Measurements from ENCODE around the gene EFCAB6. TPM values are rescaled to one million over a fixed set of nuclear protein-coding genes. Genes with fewer than 3 reads are reported as not detected.

The EFCAB6 gene
- polyA plus RNA-seq, 3 donors from 2014 or later = 0.04 to 0.18 TPM; not detected in 1

DNA sequence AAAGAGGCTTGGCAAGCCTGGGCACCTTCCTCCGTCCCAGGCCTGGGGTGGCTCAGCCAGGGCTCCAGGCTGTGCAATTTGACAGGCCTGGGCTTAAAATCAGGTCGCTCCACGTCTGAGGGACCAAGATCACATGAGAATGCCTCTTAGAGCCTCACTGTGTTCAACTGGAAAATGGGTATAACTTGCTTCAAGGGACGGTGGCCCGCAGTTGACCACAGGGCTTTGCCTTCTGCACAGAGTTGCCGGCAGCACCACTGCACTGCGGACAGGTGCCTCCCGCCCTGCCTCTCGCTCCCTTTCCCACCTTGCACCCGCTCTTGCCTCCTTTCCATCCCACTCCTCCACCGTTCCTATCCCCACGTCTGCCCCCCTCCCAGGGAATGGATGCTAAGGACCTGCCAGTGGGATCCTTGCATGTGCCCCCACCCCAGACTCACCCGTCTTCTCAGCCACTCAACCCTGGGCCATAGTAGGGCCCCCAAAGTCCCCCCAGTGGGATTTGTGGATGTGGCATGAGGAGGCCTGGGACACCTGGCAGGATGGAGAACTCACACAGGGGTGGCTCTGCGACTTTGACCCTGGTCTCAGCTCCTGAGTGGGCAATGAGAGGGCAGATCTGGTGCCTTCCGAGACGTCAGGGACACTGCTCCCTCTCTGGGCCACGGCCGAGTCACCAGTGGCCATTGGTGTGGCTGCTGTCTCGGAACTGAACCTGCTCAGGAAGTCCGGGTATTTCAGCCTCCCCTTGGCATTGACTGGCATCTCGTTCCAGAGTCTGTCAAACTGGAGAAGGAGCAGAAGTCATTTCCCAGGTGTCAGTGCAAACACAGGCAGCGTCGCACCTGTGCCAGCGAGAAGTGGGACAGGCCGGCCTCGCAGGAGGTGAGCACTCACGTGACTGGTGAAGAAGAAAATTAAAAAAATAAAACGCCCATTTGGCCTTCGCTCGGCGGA is 272.3 kb downstream of the EFCAB6 start:
- Mint-ChIP-seq H3K4me1 (no peaks in the 10 kb centered on the region), H3K9me3 (no peaks in the 10 kb centered on the region), H3K4me3 (no peak overlapping the region), H3K27ac (no peak overlapping the region), H3K36me3 (no peaks in the 10 kb centered on the region), H3K27me3 (ENCODE audit: low read depth in 3 of 3) (peaks cover 0 to 5% (median 4%) of the 10 kb centered on the region in 3 donors)
- DNase-seq = no peak

DNA sequence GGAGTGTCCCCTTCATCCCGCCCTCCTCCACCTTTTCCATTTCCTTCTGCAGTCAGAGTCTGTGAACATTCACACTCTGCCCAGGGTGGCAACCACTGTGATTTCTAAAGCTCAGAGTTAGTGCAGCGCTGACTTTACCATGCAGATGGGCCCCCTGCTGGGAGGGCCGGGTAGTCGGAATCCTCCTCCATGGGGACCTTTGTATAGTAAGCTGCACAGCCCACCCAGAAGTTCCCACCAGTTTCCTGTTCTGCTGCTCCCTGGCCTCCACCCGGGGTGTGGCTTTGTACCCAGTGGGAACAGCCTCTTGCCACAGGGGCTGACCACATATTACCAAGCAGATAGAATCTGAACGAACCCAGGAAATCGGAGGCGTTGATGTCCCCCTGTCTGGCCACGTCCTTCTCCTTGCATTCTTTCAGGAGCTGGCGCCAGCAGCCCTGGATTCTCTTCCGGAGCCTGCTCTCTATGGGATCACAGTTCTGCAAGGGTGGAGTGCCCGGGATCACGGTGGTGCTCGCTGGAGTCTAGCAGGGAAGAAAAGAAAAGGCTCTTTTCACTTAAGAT is 275.0 kb downstream of the EFCAB6 start:
- no peaks in the 10 kb centered on the region for H3K9me3 Mint-ChIP-seq
- no peaks in the 10 kb centered on the region for H3K36me3 Mint-ChIP-seq
- H3K27me3 Mint-ChIP-seq (ENCODE audit: low read depth in 3 of 3) = peaks cover 0 to 5% (median 3%) of the 10 kb centered on the region in 3 donors
- no peaks in the 10 kb centered on the region for H3K4me1 Mint-ChIP-seq
- H3K27ac Mint-ChIP-seq = no peak overlapping the region
- no peak for DNase-seq
- no peak overlapping the region for H3K4me3 Mint-ChIP-seq

DNA sequence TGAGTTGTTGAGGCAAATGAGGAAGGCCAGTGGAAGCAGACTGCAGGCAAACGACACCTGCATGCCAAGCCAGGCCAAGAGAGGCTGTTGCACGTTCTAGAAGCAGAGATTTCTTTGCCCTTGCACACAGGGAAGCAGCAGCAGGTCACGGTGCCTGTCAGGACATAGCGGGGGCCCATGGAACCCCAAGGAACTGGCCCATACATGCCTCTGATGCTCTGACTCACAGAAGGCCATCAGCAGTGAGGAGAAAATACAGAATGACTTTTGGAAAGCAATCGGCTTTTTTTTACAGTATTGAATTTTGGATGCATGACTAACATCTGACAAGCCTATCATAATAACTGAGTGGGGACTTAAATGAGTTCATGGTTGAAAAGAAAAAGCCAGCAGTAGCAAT is 276.4 kb downstream of the EFCAB6 start:
- H3K9me3 Mint-ChIP-seq = no peaks in the 10 kb centered on the region

DNA sequence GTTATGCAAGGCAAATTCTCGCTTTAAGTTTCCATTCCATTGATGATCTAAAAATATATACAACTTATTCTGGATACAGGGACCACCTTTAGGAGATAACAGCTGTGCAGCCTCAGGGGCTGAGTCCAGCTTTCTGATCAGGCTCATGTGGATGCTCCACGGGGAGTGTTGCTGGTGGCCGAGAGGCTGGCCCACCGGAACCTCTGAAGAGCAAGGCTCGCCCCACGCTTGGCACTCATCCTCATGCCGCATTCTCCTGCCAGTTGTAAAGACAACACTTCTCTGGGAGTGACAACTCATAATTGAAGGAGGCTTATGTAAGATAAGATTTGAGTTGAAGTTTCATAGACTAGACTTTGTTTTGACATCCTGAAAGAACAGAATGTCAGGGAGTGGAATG is 276.8 kb downstream of the EFCAB6 start:
- Mint-ChIP-seq H3K4me3 (no peak overlapping the region), H3K9me3 (no peaks in the 10 kb centered on the region), H3K27me3 (ENCODE audit: low read depth in 3 of 3) (peaks cover 0 to 4% (median 3%) of the 10 kb centered on the region in 3 donors), H3K27ac (no peak overlapping the region), H3K4me1 (no peaks in the 10 kb centered on the region), H3K36me3 (no peaks in the 10 kb centered on the region)
- DNase-seq = no peak

More for the DNA sequence above, 276.4 kb downstream of the EFCAB6 start:
- no peaks in the 10 kb centered on the region for H3K36me3 Mint-ChIP-seq
- H3K27me3 Mint-ChIP-seq (ENCODE audit: low read depth in 3 of 3) = peaks cover 0 to 5% (median 3%) of the 10 kb centered on the region in 3 donors
- no peak overlapping the region for H3K27ac Mint-ChIP-seq
- DNase-seq = no peak
- H3K4me1 Mint-ChIP-seq = no peaks in the 10 kb centered on the region
- H3K4me3 Mint-ChIP-seq = no peak overlapping the region

DNA sequence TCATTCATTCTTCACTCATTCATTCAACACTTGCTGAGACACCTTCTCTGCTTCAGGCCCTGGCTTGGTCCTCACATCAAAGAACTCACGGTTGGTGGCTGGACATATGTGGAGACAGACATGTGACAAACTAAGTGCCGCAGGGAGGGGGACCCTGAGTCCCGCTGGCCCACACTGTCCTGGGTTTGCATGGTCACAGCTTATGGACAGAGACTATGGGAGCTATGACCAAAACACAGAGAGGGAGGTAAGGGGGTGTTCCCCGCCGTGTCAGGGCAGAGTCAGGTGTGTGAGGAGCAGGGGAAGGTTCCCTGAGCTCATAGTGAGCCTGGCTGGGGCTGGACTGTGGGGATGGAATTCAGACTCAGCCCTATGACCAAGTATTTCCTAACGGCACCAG is 277.2 kb downstream of the EFCAB6 start:
- DNase-seq = no peak
- Mint-ChIP-seq H3K4me1 (no peaks in the 10 kb centered on the region), H3K27me3 (ENCODE audit: low read depth in 3 of 3) (peaks cover 0 to 3% (median 2%) of the 10 kb centered on the region in 3 donors), H3K36me3 (no peaks in the 10 kb centered on the region), H3K27ac (no peak overlapping the region), H3K9me3 (no peaks in the 10 kb centered on the region), H3K4me3 (no peak overlapping the region)

DNA sequence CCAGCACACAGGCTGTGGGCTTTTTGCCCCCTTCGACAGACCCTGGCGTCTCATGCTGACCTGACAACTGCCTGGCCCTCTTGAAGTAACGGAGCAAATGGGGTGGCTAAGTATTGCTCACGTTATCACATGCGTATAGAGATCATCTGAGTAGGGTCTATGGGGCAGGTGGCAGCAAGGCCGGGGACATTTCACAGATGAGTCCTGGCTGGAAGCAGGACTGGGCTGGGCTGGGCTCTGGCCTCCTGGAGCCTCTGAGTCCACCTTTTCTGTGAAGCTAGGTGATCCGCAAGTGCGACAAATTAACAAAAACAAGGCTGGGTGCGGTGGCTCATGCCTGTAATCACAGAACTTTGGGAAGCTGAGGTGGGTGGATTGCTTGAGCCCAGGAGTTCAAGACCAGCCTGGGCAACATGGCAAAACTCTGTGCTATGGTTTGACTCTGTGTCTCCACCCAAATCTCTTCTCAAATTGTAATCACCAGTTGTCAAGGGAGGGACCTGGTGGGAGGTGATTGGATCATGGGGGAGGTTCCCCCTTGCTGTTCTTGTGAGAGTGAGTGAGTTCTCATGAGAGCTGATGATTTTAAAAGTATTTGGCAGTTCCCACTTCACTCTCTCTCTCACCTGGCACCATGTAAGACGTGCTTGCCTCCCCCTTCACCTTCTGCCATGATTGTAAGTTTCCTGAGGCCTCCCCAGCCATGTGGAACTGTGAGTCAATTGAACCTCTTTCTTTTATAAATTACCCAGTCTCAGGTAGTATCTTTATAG is 278.3 kb downstream of the EFCAB6 start:
- DNase-seq = no peak
- no peaks in the 10 kb centered on the region for H3K36me3 Mint-ChIP-seq
- no peaks in the 10 kb centered on the region for H3K4me1 Mint-ChIP-seq
- no peak overlapping the region for H3K4me3 Mint-ChIP-seq
- H3K27ac Mint-ChIP-seq = no peak overlapping the region
- H3K9me3 Mint-ChIP-seq = no peaks in the 10 kb centered on the region
- peaks cover under 1 to 3% (median 2%) of the 10 kb centered on the region in 3 donors for H3K27me3 Mint-ChIP-seq (ENCODE audit: low read depth in 3 of 3)

DNA sequence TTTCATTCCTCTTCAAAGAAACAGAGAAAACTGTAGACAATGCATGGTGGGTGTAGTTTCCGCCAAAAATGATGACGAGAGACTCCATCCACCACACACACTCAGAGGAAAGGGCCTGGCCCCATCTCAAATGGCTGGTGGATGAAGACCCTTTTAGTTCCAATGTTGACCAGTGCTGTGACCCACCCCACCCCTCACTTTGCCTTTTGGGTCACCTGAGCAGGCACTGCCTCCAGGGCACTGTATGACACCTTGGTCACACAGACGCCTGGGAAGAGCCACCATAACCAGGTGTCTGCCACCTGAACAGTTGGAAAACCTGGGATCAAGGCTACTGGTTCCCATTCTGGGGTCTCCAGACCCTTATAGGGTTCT is 279.0 kb downstream of the EFCAB6 start:
- no peaks in the 10 kb centered on the region for H3K36me3 Mint-ChIP-seq
- H3K4me1 Mint-ChIP-seq = no peaks in the 10 kb centered on the region
- H3K9me3 Mint-ChIP-seq = no peaks in the 10 kb centered on the region
- H3K27me3 Mint-ChIP-seq (ENCODE audit: low read depth in 3 of 3) = peaks cover 0 to 2% (median under 1%) of the 10 kb centered on the region in 3 donors
- H3K27ac Mint-ChIP-seq = no peak overlapping the region
- no peak for DNase-seq
- no peak overlapping the region for H3K4me3 Mint-ChIP-seq

DNA sequence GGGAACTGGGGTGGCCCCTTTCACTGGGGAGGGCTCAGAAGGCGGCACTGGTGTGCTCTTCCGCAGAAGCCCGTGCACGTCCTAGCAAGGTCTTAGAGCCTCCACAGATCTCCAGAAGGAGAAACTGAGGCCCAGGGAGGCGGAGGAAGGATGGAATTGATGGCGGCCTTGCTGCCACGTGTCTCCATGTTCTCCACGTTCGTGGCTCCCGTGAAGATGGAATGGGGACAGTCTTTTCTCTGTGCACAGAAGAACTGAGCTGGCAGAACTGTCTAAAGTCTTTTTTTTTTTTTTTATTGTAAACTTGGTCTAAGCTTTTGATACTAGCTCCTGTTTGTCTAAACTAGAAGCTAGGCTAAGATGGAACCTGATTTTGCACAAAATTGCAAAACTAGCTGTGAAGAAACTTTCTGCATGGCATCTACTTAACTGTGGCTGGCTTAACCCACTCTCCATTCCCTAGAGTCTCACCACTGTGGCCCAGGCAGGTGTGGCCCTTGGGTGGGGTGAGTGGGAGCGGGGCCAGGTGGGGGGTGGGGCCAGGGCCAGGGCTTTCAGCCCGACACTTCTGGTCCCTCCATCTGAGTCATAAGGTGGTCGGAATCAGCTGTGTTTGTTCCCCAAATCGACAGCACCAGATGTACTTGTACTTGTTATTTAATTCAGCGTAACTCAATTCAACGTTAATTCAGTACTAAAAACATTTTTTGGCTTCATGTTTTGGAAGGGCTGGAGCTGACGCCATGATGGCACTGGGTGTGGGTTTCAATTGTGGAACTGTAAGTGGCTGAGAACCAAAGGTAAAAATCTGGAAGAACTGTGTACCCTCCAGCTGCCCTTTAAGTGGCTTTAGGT is 279.6 kb downstream of the EFCAB6 start:
- no peaks in the 10 kb centered on the region for H3K9me3 Mint-ChIP-seq
- no peak overlapping the region for H3K27ac Mint-ChIP-seq
- H3K4me3 Mint-ChIP-seq = no peak overlapping the region
- no peaks in the 10 kb centered on the region for H3K4me1 Mint-ChIP-seq
- DNase-seq = no peak
- H3K27me3 Mint-ChIP-seq (ENCODE audit: low read depth in 3 of 3) = peaks cover 0 to 2% (median 0%) of the 10 kb centered on the region in 3 donors
- no peaks in the 10 kb centered on the region for H3K36me3 Mint-ChIP-seq

DNA sequence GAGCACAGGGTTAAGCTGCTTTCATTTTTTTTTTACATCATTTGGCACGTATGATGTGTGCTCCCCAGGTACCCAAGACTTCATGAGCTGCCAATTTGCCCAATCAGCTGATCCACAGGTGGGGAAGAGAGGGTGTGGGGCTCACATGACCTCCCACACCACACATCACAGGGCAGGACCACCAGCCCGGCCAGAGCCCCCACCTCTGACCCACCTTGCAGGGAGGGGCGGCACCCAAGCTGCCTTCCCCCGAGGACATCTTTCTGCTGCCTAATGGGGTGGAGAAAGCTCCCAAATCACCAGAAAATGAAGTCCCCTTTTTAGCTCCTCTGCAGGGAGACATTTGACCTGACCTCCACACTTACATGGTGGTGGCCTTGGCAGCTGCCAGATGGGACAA is 280.5 kb downstream of the EFCAB6 start:
- no peaks in the 10 kb centered on the region for H3K9me3 Mint-ChIP-seq
- peaks cover 0 to 5% (median 0%) of the 10 kb centered on the region in 3 donors for H3K27me3 Mint-ChIP-seq (ENCODE audit: low read depth in 3 of 3)
- DNase-seq = no peak
- H3K4me3 Mint-ChIP-seq = no peak overlapping the region
- H3K36me3 Mint-ChIP-seq = no peaks in the 10 kb centered on the region
- H3K27ac Mint-ChIP-seq = no peak overlapping the region
- no peaks in the 10 kb centered on the region for H3K4me1 Mint-ChIP-seq

DNA sequence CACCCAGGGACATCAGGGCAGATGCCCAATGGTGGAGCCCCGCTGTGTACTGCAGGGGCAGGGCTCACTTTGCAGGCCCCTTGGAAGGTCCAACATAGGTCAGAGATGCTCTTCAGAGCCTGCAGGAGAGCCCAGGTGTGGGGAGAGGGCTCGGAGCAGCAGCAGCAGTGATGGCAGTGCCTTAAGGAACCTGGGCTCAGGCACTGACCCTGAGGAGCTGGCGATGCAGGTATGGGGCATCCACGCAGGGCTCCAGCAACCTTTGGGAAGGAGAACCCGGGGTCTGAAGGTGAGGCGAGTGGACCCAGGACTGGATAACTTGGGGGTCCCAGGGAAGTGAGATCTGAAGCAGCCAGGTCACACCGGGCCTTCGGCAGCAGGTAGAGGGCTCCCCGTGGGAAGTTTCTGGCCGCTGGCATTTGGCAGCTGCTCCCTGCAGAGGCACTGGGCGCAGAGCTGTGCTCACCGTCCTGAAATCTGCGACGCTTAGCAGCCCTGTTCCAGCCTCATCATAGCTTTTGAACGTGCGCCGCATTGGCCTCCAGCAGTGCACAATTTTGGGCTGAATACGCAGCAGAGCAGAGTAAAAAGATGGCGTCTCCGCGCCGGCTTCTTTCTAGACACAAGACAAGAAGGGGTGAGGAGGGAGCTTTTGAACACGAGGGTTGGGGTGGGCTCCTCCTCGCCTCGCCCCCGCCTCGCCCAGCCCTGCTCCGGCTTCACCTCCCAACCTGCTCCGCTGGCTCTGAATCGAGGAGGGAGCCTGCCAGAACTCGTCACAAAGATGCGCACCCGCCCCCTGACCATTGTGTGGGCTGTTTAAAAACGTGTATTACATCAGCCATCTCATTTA is 281.5 kb downstream of the EFCAB6 start:
- DNase-seq = no peak
- no peak overlapping the region for H3K4me3 Mint-ChIP-seq
- no peaks in the 10 kb centered on the region for H3K4me1 Mint-ChIP-seq
- no peaks in the 10 kb centered on the region for H3K36me3 Mint-ChIP-seq
- no peaks in the 10 kb centered on the region for H3K9me3 Mint-ChIP-seq
- H3K27me3 Mint-ChIP-seq (ENCODE audit: low read depth in 3 of 3) = peaks cover 0 to 8% (median 0%) of the 10 kb centered on the region in 3 donors
- no peak overlapping the region for H3K27ac Mint-ChIP-seq

DNA sequence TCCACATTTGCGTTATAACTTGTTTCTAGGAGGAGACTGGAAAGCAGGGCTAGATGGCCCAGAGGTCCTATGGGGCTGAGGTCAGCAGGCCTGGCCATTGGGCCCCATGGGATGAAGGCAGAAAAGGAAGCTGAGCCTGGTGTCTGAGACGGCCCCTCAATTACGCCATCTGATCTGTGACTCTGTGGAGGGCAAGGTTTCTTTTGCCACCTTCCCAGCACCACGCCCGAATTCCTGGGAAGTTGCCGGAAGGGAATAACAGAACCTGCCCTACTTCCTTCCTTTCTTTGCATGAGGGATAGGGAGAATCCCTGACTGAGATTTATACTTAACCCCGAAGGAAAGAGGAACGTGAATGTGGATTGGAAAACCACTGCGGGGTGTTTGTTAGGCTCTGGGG is 282.2 kb downstream of the EFCAB6 start:
- H3K4me1 Mint-ChIP-seq = no peaks in the 10 kb centered on the region
- no peak overlapping the region for H3K4me3 Mint-ChIP-seq
- no peaks in the 10 kb centered on the region for H3K36me3 Mint-ChIP-seq
- no peaks in the 10 kb centered on the region for H3K9me3 Mint-ChIP-seq
- no peak for DNase-seq
- H3K27me3 Mint-ChIP-seq (ENCODE audit: low read depth in 3 of 3) = peaks cover 0 to 12% (median 0%) of the 10 kb centered on the region in 3 donors
- H3K27ac Mint-ChIP-seq = no peak overlapping the region

DNA sequence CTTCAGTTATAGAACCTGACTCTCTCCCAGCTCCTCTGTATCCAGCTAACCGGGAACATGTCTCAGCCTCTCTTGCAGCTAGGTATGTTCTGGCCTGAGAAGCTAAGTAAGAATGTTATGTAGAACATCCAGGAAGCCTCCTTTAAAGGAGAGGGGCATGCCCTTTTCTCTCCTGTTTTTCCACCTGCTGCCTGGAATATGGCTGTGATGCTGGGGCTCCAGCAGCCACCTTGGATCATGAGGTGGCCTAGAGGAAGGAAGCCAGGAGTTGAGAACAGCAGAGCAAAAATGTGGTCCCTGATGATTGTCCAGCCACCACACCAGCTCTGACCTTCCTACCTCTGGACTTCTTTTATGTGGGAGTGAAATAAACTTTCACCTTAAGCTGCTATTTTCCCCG is 282.6 kb downstream of the EFCAB6 start:
- peaks cover 0 to 12% (median 0%) of the 10 kb centered on the region in 3 donors for H3K27me3 Mint-ChIP-seq (ENCODE audit: low read depth in 3 of 3)
- H3K36me3 Mint-ChIP-seq = no peaks in the 10 kb centered on the region

More for the DNA sequence above, 282.6 kb downstream of the EFCAB6 start:
- no peaks in the 10 kb centered on the region for H3K4me1 Mint-ChIP-seq
- H3K4me3 Mint-ChIP-seq = no peak overlapping the region
- no peak for DNase-seq
- no peaks in the 10 kb centered on the region for H3K9me3 Mint-ChIP-seq
- no peak overlapping the region for H3K27ac Mint-ChIP-seq

All from immature natural killer cell (primary cell).